SHP77 (cell line): ENCODE results near the gene CSRP1.
"Not testable (repeated sequence)": the region's sequence is repeated elsewhere in the genome, so short reads cannot be mapped to it uniquely, and the experiment has no call there.

ENCODE experiments used
- DNase-seq, 2 experiments: peaks; one replicate each; lab custom pipeline; 2025; lab: John Stamatoyannopoulos, UW

CSRP1 gene

GRCh38 chr1:201496296-201496690 is 10.6 kb downstream of the CSRP1 start:
- no peak for DNase-seq

- DNase-seq, result peak; percentile 2 to 32
Observed at GRCh38 chr1:201495551-201496295, 11.2 kb downstream of the CSRP1 start.

- DNase-seq, result no peak
Observed at GRCh38 chr1:201493757-201494617, 12.9 kb downstream of the CSRP1 start.

- DNase-seq, result not testable (repeated sequence)
Observed at GRCh38 chr1:201493026-201493656, 13.8 kb downstream of the CSRP1 start.

- no peak for DNase-seq
Observed at GRCh38 chr1:201491896-201492511, 14.9 kb downstream of the CSRP1 start.

- DNase-seq, result no peak
Observed at GRCh38 chr1:201490708-201491131, 16.2 kb downstream of the CSRP1 start.

- DNase-seq, result no peak
Observed at GRCh38 chr1:201489643-201490261, 17.2 kb downstream of the CSRP1 start.

- DNase-seq, result no peak
Observed at GRCh38 chr1:201488830-201489589, 17.9 kb downstream of the CSRP1 start.

GRCh38 chr1:201487742-201488141 is 19.2 kb downstream of the CSRP1 start:
- no peak for DNase-seq

- DNase-seq, result no peak
Observed at GRCh38 chr1:201486187-201486586, 20.7 kb downstream of the CSRP1 start.

GRCh38 chr1:201485184-201485774 is 21.6 kb downstream of the CSRP1 start:
- no peak for DNase-seq

- DNase-seq, result no peak
Observed at GRCh38 chr1:201483373-201483949, 23.5 kb downstream of the CSRP1 start.

- no peak for DNase-seq
Observed at GRCh38 chr1:201482755-201483154, 24.2 kb downstream of the CSRP1 start.

GRCh38 chr1:201481761-201482493 is 25.0 kb downstream of the CSRP1 start:
- peak; percentile 70 to 78 for DNase-seq

- no peak for DNase-seq
Observed at GRCh38 chr1:201481004-201481380, 25.9 kb downstream of the CSRP1 start.

- DNase-seq, result peak; percentile 86 to 91
Observed at GRCh38 chr1:201480231-201481003, 26.5 kb downstream of the CSRP1 start.

GRCh38 chr1:201479201-201479730 is 27.7 kb downstream of the CSRP1 start:
- DNase-seq, result no peak

GRCh38 chr1:201478666-201479065 is 28.3 kb downstream of the CSRP1 start:
- DNase-seq, result not testable (repeated sequence)
